Omental fat pad (tissue), 4 donors: ENCODE measurements around the gene PCK2. TPM values are rescaled to one million over a fixed set of nuclear protein-coding genes. Genes with fewer than 3 reads are reported as not detected.

ENCODE experiments used
- ATAC-seq: fragments of 150-250 bp; one replicate; pipeline ENCODE4 v1.9.1; 2016; ENCODE audit warnings: mild to moderate bottlenecking, moderate library complexity; ENCODE audit not compliant: low FRiP score
- DNase-seq: peaks from one replicate; pipeline ENCODE4 v3.0.0-alpha.2; 2019; ENCODE audit warnings: low spot score
- total RNA-seq, 4 donors: library from RNA; depleted of rRNA; stranded (reverse); fragments of >200 nt; gene quantifications; one replicate each; pipeline ENCODE4 v1.1.0, GENCODE V29; 2016
- TF ChIP-seq, protein P1 (sequence below), 3 donors: fragments of 450-650 bp; IDR thresholded peaks; one replicate each; pipeline ENCODE4 v1.5.1; 2016 to 2017; ENCODE audit warnings: antibody characterized with exemption in 3 of 3, mild to moderate bottlenecking in 3 of 3, moderate library complexity in 2 of 3

PCK2 gene
- total RNA-seq, 4 donors from 2014 or later: 33.6 to 53.4 (median 42.9) TPM

DNA sequence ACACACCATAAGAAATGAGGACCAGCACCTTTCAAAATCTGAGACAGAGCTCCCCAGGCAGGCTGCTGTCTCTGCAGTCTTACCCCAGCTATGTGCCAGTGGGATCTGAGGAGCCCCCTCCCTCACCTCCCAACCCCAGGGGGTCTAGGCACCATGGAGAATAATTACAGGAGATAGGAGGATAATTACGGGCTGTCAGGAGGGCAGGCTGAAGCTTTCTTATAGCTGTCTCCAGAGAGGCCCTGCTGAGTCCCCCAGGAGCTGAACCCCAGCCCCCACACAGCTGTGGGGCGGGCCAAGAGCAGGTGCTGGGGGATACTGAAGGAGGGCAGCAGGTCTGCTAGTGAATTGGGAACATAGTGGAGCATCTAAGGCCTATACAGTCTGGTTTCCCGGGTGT is 16.0 kb upstream of the PCK2 start:
- DNase-seq (no peak), ATAC-seq (no peak)
- TF ChIP-seq, protein P1, sequence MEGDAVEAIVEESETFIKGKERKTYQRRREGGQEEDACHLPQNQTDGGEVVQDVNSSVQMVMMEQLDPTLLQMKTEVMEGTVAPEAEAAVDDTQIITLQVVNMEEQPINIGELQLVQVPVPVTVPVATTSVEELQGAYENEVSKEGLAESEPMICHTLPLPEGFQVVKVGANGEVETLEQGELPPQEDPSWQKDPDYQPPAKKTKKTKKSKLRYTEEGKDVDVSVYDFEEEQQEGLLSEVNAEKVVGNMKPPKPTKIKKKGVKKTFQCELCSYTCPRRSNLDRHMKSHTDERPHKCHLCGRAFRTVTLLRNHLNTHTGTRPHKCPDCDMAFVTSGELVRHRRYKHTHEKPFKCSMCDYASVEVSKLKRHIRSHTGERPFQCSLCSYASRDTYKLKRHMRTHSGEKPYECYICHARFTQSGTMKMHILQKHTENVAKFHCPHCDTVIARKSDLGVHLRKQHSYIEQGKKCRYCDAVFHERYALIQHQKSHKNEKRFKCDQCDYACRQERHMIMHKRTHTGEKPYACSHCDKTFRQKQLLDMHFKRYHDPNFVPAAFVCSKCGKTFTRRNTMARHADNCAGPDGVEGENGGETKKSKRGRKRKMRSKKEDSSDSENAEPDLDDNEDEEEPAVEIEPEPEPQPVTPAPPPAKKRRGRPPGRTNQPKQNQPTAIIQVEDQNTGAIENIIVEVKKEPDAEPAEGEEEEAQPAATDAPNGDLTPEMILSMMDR (IDR thresholded peaks at IDR 0.05): no peak

DNA sequence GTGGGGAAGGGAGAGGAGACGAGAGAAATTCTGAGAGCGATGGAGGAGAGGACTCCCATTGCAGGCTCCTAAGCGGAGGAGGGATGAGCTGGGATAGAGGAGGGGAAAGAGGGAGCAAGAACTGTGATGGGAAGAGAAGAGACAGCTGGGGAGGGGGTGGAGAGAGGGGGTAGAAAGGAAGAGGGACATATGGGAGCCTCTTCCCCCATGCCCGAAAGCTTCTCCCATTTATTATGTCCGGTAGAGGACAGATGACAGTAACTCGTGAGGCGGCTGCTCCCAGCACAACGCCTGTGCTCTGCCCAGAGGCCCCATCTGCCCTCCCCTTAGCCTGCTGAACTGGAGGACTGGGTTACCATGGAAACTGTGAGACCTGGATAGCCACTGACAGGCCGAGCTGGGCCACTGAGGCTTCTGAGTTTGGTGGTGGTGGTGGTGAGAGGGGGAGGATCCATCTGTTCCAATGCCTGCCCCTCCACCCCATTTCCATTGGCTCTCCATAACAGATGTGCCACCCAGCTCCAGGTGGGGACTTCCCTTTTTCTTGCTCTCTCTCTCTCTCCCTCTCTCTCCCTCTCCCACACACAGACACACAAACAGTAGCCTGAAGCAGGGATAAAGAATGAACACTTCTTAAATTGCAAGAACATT is 14.5 kb upstream of the PCK2 start:
- DNase-seq (no peak), ATAC-seq (no peak)
- TF ChIP-seq, protein P1 (IDR thresholded peaks at IDR 0.05): no peak

DNA sequence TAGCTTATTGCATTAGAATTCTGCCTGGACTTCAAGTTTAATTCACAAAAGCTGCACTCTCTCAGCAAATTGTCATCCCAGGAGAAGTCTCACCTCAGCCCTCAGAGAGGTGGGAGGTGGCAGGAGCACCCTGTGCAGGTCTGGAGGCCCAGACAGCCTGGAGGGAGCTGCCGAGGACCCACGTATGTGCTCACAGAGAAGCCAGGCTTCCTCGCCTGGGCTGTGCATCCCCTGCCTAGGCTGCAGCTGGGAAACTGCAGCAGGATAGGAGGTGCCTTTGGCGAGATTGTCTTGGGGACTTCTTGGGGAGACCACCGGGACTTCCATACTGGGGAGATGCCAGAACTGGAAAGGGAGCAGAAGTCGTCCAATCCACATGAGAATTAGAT is 14.0 kb upstream of the PCK2 start:
- ATAC-seq (no peak), DNase-seq (no peak)
- TF ChIP-seq, protein P1 (IDR thresholded peaks at IDR 0.05): no peak

DNA sequence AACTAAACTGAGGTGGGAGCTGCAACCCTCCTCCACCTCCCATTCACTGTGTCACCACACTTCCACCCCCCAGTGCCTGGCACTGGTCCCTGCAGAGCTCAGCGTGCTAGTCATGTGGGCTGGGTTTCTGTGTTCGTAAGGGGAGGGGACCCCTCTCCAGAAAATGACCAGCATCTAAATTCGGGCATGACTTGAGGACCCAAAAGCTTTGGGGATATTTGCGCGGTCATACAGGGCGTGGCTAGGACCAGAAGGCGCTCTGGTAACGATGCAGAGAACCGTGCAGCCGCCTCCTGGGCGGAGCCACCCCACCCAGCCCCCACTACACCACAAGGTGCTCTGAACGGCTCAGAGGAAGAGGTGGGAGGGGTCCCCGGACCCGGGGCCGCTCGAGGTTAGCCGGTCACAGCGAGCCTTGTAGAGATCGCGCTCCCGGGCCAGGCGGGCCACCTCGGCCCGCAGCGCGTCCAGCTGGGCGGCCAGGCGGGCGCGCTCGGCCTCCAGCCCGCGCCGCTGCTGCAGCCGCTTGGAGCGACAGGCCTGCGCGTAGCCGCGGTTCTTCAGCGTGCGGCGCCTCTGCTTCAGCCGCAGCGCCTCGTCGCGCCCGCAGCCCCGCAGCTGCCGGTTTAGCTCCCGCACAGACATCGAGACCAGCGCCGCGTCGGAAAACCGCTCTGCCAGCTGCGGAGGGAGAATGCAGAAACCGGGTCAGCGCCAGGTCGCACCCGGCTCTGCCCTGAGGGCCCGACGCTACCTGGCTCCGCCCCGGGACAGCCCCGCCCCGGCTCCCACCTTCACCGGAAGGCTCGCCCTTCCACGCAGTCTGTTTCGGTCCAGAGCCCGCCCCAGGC is 13.0 kb upstream of the PCK2 start:
- TF ChIP-seq, protein P1 (IDR thresholded peaks at IDR 0.05): no peak
- ATAC-seq (peak; percentile 86), DNase-seq (no peak)

DNA sequence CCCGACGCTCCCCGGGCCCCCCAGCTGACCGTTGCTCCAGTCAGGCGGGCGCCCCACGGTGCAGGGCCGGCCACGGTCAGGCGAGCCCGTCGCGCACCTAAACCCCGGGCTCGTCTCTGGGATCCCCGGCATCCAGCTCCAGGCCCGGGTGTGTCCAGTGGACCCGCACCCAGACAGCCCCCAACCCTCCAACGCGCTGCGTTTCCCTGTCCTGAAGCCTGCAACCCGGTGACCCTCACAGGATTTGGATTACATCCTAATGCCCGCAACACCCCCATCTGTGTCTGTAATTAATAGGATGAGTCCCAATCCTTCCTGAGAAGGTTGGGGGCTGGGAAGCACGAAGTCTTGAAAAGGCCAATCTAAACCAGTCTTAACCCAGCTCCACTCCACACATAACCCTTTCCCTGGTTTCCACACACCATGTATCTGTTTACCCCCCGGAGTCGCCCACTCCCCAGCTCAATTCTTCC is 12.3 kb upstream of the PCK2 start:
- TF ChIP-seq, protein P1 (IDR thresholded peaks at IDR 0.05): no peak
- ATAC-seq (no peak), DNase-seq (no peak)

DNA sequence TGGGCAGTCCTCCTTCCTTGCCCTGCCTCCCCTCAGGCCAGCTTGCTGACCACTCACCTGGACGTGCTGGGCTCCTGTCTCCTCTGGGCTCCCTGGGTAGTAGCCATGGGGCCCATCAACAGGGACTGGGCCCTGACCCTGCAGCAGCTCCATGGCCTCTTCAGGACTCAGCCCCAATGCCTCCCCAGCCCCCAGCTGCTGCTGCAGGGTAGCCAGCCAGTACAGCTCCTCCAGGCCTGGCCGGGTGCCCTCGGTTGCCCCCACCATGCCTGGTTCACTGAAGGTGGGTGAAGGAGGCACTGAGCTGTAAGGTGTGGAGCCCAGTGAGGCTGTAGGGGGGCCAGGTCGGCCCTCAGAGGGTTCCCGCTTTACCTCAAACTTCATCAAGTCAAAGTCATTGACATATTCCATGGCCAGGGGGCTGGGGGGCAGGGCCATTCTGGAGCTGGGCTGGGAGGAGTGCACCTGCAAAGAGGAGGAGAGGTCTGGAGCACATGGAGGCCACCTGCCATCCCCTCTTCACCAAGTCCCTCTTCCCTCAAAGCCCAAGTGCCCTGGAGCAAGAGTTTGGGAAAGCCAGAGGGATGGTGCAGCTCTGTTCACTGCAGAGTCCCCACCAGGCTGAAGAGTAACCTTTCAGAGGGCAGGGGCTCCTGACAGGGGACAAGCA is 11.6 kb upstream of the PCK2 start:
- TF ChIP-seq, protein P1 (IDR thresholded peaks at IDR 0.05): no peak
- no peak for DNase-seq
- ATAC-seq: no peak
